H9 (cell line): ENCODE results near the gene SNAPC2. TPM values are rescaled to one million over a fixed set of nuclear protein-coding genes. Genes with fewer than 3 reads are reported as not detected.

Experiments
- DNase-seq: peaks from one replicate; pipeline ENCODE4 v3.0.0-alpha.2; 2017
- H2AFZ ChIP-seq: one replicate; pipeline ENCODE4 v1.6.1; 2013; ENCODE audit warnings: mild to moderate bottlenecking, low read length, control low read depth, moderate library complexity
- H2AK5ac ChIP-seq: 2 replicates; pipeline ENCODE4 v1.6.1; 2013; ENCODE audit warnings: low read length, control low read depth, mixed read lengths; ENCODE audit not compliant: insufficient read length
- H2BK120ac ChIP-seq: one replicate; pipeline ENCODE4 v1.6.1; 2013; ENCODE audit warnings: low read depth, mild to moderate bottlenecking, low read length, control low read depth, inconsistent platforms; ENCODE audit not compliant: poor library complexity, severe bottlenecking
- H2BK12ac ChIP-seq: 2 replicates; pipeline ENCODE4 v1.6.1; 2013; ENCODE audit warnings: low read length, control low read depth, mixed read lengths, low read depth; ENCODE audit not compliant: insufficient read length
- H2BK15ac ChIP-seq: 2 replicates; pipeline ENCODE4 v1.6.1; 2013; ENCODE audit warnings: low read depth, low read length, control low read depth
- H2BK20ac ChIP-seq: one replicate; pipeline ENCODE4 v1.6.1; 2013; ENCODE audit warnings: low read depth, mild to moderate bottlenecking, low read length, control low read depth, inconsistent platforms; ENCODE audit not compliant: poor library complexity, severe bottlenecking
- H2BK5ac ChIP-seq: 2 replicates; pipeline ENCODE4 v1.6.1; 2013; ENCODE audit warnings: low read length, control low read depth, mixed read lengths; ENCODE audit not compliant: insufficient read length
- H3K14ac ChIP-seq: 2 replicates; pipeline ENCODE4 v1.6.1; 2013; ENCODE audit warnings: low read length, control low read depth; ENCODE audit not compliant: insufficient read depth
- H3K18ac ChIP-seq: 2 replicates; pipeline ENCODE4 v1.6.1; 2013; ENCODE audit warnings: low read depth, mild to moderate bottlenecking, mixed read lengths, low read length, control low read depth; ENCODE audit not compliant: insufficient read length
- H3K23ac ChIP-seq: 2 replicates; pipeline ENCODE4 v1.6.1; 2013; ENCODE audit warnings: low read length, control low read depth, mixed read lengths, low read depth; ENCODE audit not compliant: insufficient read length
- H3K23me2 ChIP-seq: 2 replicates; pipeline ENCODE4 v1.6.1; 2013; ENCODE audit warnings: low read depth, mild to moderate bottlenecking, mixed read lengths, low read length, control low read depth; ENCODE audit not compliant: insufficient read length, poor library complexity, severe bottlenecking
- H3K27ac ChIP-seq: 2 replicates; pipeline ENCODE4 v1.5.1; 2013; ENCODE audit warnings: low read length, control low read depth, mixed read lengths, low read depth; ENCODE audit not compliant: insufficient read length
- H3K27me3 ChIP-seq: 2 replicates; pipeline ENCODE4 v1.6.1; 2013; ENCODE audit warnings: low read length, control low read depth, inconsistent platforms; ENCODE audit not compliant: insufficient read depth
- H3K4ac ChIP-seq: 2 replicates; pipeline ENCODE4 v1.6.1; 2013; ENCODE audit warnings: low read depth, mild to moderate bottlenecking, control low read depth, inconsistent platforms, low read length, moderate library complexity
- H3K4me1 ChIP-seq: 2 replicates; pipeline ENCODE4 v1.6.1; 2013; ENCODE audit warnings: low read length, control low read depth, inconsistent platforms; ENCODE audit not compliant: insufficient read depth
- H3K4me2 ChIP-seq: 2 replicates; pipeline ENCODE4 v1.6.1; 2013; ENCODE audit warnings: low read length, control low read depth, mixed read lengths; ENCODE audit not compliant: insufficient read length, insufficient read depth
- H3K56ac ChIP-seq: 2 replicates; pipeline ENCODE4 v1.6.1; 2013; ENCODE audit warnings: low read depth, mild to moderate bottlenecking, mixed read lengths, low read length, control low read depth; ENCODE audit not compliant: insufficient read length
- H3K79me1 ChIP-seq: 2 replicates; pipeline ENCODE4 v1.6.1; 2013; ENCODE audit warnings: low read depth, mild to moderate bottlenecking, moderate library complexity, low read length, control low read depth, inconsistent platforms; ENCODE audit not compliant: insufficient read depth, poor library complexity, severe bottlenecking
- H3K79me2 ChIP-seq: 2 replicates; pipeline ENCODE4 v1.6.1; 2013; ENCODE audit warnings: low read length, control low read depth, inconsistent platforms; ENCODE audit not compliant: insufficient read depth
- H3K9ac ChIP-seq: 2 replicates; pipeline ENCODE4 v1.6.1; 2013; ENCODE audit warnings: low read length, control low read depth, mixed read lengths; ENCODE audit not compliant: insufficient read length; ENCODE audit errors: extremely low read depth
- H3K9me3 ChIP-seq: one replicate; pipeline ENCODE4 v1.6.1; 2013; ENCODE audit warnings: low read depth, low read length, inconsistent platforms; ENCODE audit not compliant: control insufficient read depth
- H3T11ph ChIP-seq: one replicate; pipeline ENCODE4 v1.6.1; 2013; ENCODE audit warnings: mild to moderate bottlenecking, low read length, control low read depth, inconsistent platforms
- H4K20me1 ChIP-seq: one replicate; pipeline ENCODE4 v1.6.1; 2013; ENCODE audit not compliant: control insufficient read depth, insufficient read length, insufficient read depth
- H4K5ac ChIP-seq: 2 replicates; pipeline ENCODE4 v1.6.1; 2013; ENCODE audit warnings: low read depth, mild to moderate bottlenecking, mixed read lengths, low read length, control low read depth; ENCODE audit not compliant: insufficient read length
- H4K8ac ChIP-seq: replicated peaks from 2 replicates; pipeline ENCODE4 v1.6.1; 2013; ENCODE audit warnings: low read length, control low read depth, mixed read lengths, low read depth; ENCODE audit not compliant: insufficient read length
- H4K91ac ChIP-seq: 2 replicates; pipeline ENCODE4 v1.6.1; 2013; ENCODE audit warnings: low read depth, mild to moderate bottlenecking, moderate library complexity, mixed read lengths, low read length, control low read depth; ENCODE audit not compliant: insufficient read length
- H3K27ac Mint-ChIP-seq, 3 experiments: 2 replicates in 2 of 3; 3 replicates in 1 of 3; pipeline ENCODE4 v1.8.0; 2020 to 2021; ENCODE audit warnings: mixed read lengths in 3 of 3, mild to moderate bottlenecking in 1 of 3, moderate library complexity in 1 of 3
- H3K27me3 Mint-ChIP-seq: 2 replicates; pipeline ENCODE4 v1.8.0; 2021; ENCODE audit warnings: low read depth, mild to moderate bottlenecking, moderate library complexity, mixed read lengths
- H3K36me3 Mint-ChIP-seq, 3 experiments: 2 replicates in 2 of 3; 3 replicates in 1 of 3; pipeline ENCODE4 v1.8.0; 2020 to 2021; ENCODE audit warnings: low read depth in 3 of 3, mixed read lengths in 3 of 3; ENCODE audit not compliant: insufficient read depth in 1 of 3
- H3K4me1 Mint-ChIP-seq, 2 experiments: 2 replicates each; pipeline ENCODE4 v1.8.0; 2020; ENCODE audit warnings: mixed read lengths in 2 of 2
- H3K4me3 Mint-ChIP-seq, 2 experiments: 2 replicates in 1 of 2; 3 replicates in 1 of 2; pipeline ENCODE4 v1.8.0; 2020 to 2021; ENCODE audit warnings: mild to moderate bottlenecking in 2 of 2, mixed read lengths in 2 of 2, moderate library complexity in 1 of 2
- H3K9me3 Mint-ChIP-seq, 2 experiments: 2 replicates in 1 of 2; 3 replicates in 1 of 2; pipeline ENCODE4 v1.8.0; 2020; ENCODE audit warnings: mild to moderate bottlenecking in 2 of 2, mixed read lengths in 2 of 2, moderate library complexity in 1 of 2
- CTCF ChIP-seq: fragments of 200-600 bp; sonication (generic); conservative IDR thresholded peaks from 3 replicates; pipeline ENCODE4 v1.8.0; 2021; ENCODE audit warnings: antibody characterized with exemption, mild to moderate bottlenecking
- WGBS: extraction: QIAGEN DNeasy Blood & Tissue Kit; methylation state at CpG from one replicate; pipeline ENCODE4 v1.1.7; 2013; ENCODE audit warnings: missing lambda C conversion rate, low lambda C conversion rate, mixed read lengths; ENCODE audit not compliant: insufficient read length; ENCODE audit errors: extremely low coverage; 5-methylcytosine and 5-hydroxymethylcytosine counted together
- total RNA-seq: library from RNA; stranded (reverse); gene quantifications from 2 replicates; pipeline ENCODE4 v1.2.1, GENCODE V29; 2021

Gene SNAPC2
- total RNA-seq, 1 experiment from 2014 or later, result 17.8 TPM

- Mint-ChIP-seq H3K27me3 (peaks cover 3% of the 10 kb centered on the region), H3K9me3 (no peaks in the 10 kb centered on the region; a peak in 3 of 5 replicates), H3K4me1 (peaks cover 15 to 24% of the 10 kb centered on the region in 2 experiments), H3K27ac (peak overlapping the region; percentile 42 to 97 (median 60); a peak in 3 of 7 replicates), H3K4me3 (peak overlapping the region; percentile 86 to 93), H3K36me3 (peaks cover 6 to 17% (median 9%) of the 10 kb centered on the region in 3 experiments; a peak in 6 of 7 replicates)
- H2AK5ac ChIP-seq, result no peak overlapping the region
- H3K27ac ChIP-seq, result no peak overlapping the region
- peaks cover 6% of the 10 kb centered on the region; the same call in 1 of the 2 replicates for H3K79me2 ChIP-seq
- no peak overlapping the region for H4K8ac ChIP-seq
- no peak overlapping the region for H4K5ac ChIP-seq
- no peak for TF ChIP-seq CTCF
- H3T11ph ChIP-seq, result no peak overlapping the region
- H2BK15ac ChIP-seq, result no peak overlapping the region
- peaks cover 19% of the 10 kb centered on the region for H3K23me2 ChIP-seq
- H3K4me1 ChIP-seq, result 0 out of 2 replicates have a peak, but pooled peaks cover 4% of the 10 kb centered on the region
- H3K9me3 ChIP-seq, result no peaks in the 10 kb centered on the region
- no peak overlapping the region for H2BK120ac ChIP-seq
- DNase-seq, result no peak
- WGBS, result no CpG with 5 or more reads among the region's 10 CpGs
- no peak overlapping the region for H2AFZ ChIP-seq
- H2BK20ac ChIP-seq, result no peak overlapping the region
- no peak overlapping the region for H3K23ac ChIP-seq
- H3K79me1 ChIP-seq, result no peaks in the 10 kb centered on the region
- no peak overlapping the region for H3K14ac ChIP-seq
- H3K4ac ChIP-seq, result no peak overlapping the region
- no peaks in the 10 kb centered on the region for H3K27me3 ChIP-seq
- no peaks in the 10 kb centered on the region for H4K20me1 ChIP-seq
- no peak overlapping the region for H3K56ac ChIP-seq
- no peak overlapping the region for H2BK12ac ChIP-seq
- no peak overlapping the region for H2BK5ac ChIP-seq
- no peak overlapping the region for H4K91ac ChIP-seq
- no peak overlapping the region for H3K18ac ChIP-seq
- H3K4me2 ChIP-seq, result no peak overlapping the region
- H3K9ac ChIP-seq, result no peak overlapping the region
These were observed 14.9 kb upstream of the SNAPC2 start for GRCh38 chr19:7905268-7905667.
